Measurements from ENCODE around the gene PDZD8. TPM values are rescaled to one million over a fixed set of nuclear protein-coding genes. Genes with fewer than 3 reads are reported as not detected.

PDZD8 gene
- polyA plus RNA-seq, 1 experiment, result 13.6 TPM

DNA sequence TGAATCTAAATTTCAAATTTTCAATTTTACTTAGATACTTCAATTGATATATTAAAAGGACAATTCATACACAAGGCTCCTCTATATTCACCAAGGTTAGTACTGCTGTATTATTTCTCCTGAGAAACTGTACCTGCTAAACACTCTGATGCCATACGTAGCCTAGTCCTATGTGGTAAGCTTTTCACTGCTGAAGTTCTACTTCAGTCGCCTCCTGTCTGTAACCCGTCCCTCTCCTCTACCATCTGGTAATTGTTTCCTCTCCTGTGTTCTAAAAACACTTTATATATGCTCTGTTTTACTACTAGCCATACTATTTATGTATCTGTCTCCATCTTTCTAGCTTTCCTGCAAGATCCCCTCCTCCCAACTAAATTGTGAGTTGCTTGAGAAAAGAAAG, 20.2 kb downstream of the PDZD8 start:
- Histone ChIP-seq H3K4me3 (ENCODE audit: low read depth, low read length) (no peak overlapping the region), H3K36me3 (ENCODE audit: control insufficient read depth, insufficient read depth, low read length) (no peaks in the 10 kb centered on the region), H3K27me3 (ENCODE audit: control insufficient read depth, insufficient read depth, low read length) (no peaks in the 10 kb centered on the region)
- ChIA-PET CTCF (interaction anchor here (1.2 kb wide), 1 partner anchor 8 kb away, joined by 3 read pairs; no protein-coding TSS in a partner anchor), POLR2A (no interaction called here)
- DNase-seq (ENCODE audit: low read depth), result no peak
- TF ChIP-seq, protein P1, sequence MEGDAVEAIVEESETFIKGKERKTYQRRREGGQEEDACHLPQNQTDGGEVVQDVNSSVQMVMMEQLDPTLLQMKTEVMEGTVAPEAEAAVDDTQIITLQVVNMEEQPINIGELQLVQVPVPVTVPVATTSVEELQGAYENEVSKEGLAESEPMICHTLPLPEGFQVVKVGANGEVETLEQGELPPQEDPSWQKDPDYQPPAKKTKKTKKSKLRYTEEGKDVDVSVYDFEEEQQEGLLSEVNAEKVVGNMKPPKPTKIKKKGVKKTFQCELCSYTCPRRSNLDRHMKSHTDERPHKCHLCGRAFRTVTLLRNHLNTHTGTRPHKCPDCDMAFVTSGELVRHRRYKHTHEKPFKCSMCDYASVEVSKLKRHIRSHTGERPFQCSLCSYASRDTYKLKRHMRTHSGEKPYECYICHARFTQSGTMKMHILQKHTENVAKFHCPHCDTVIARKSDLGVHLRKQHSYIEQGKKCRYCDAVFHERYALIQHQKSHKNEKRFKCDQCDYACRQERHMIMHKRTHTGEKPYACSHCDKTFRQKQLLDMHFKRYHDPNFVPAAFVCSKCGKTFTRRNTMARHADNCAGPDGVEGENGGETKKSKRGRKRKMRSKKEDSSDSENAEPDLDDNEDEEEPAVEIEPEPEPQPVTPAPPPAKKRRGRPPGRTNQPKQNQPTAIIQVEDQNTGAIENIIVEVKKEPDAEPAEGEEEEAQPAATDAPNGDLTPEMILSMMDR (IDR thresholded peaks at IDR 0.05; ENCODE audit: insufficient read depth, low read depth, low read length), result no peak

DNA sequence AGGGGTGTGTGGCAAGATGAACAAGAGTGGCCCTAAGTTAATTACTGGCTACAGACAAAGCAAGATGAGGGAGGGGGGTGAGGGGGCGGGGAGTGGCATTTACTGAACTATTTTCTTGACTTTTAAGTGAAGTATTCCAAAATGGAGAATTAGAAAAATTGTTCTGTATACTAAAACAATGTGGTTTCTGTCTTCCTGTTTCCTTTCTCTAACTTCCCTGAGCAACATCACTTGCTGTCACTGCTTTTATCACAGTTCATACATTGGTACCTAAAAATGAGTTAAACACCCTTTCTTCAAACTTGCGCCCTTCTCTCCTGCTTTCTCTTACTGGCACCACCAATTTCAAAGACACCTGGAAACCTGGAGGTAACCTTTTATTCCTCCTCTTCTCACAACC, 21.6 kb downstream of the PDZD8 start:
- CTCF ChIA-PET, result no interaction called here
- H3K4me3 ChIP-seq (ENCODE audit: low read depth, low read length), result no peak overlapping the region
- DNase-seq (ENCODE audit: low read depth), result no peak
- no peaks in the 10 kb centered on the region for H3K36me3 ChIP-seq (ENCODE audit: control insufficient read depth, insufficient read depth, low read length)
- TF ChIP-seq, protein P1 (IDR thresholded peaks at IDR 0.05; ENCODE audit: insufficient read depth, low read depth, low read length), result no peak
- H3K27me3 ChIP-seq (ENCODE audit: control insufficient read depth, insufficient read depth, low read length), result no peaks in the 10 kb centered on the region
- POLR2A ChIA-PET, result no interaction called here

DNA sequence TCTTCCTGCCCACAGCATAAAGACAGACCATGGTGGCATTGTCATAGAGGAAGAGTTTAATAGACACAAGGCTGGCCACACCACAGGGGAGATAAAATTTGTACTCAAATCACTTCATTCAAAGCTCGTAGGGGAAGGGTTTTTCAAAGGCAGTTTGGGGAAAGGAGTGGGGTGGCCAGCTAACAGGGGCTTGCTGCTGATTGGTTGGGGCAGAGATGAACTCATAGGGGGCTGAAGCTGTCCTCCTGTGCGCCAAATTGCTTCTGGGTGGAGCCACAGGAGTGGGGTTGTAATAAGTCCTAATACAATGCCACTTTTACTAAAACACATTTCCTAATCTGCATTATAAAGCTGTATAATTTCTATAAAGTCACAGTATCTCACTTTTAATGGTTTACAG, 22.5 kb downstream of the PDZD8 start:
- TF ChIP-seq, protein P1 (IDR thresholded peaks at IDR 0.05; ENCODE audit: insufficient read depth, low read depth, low read length), result no peak
- no peak for DNase-seq (ENCODE audit: low read depth)
- Histone ChIP-seq H3K27me3 (ENCODE audit: control insufficient read depth, insufficient read depth, low read length) (no peaks in the 10 kb centered on the region), H3K36me3 (ENCODE audit: control insufficient read depth, insufficient read depth, low read length) (no peaks in the 10 kb centered on the region), H3K4me3 (ENCODE audit: low read depth, low read length) (no peak overlapping the region)
- ChIA-PET CTCF (no interaction called here), POLR2A (no interaction called here)

DNA sequence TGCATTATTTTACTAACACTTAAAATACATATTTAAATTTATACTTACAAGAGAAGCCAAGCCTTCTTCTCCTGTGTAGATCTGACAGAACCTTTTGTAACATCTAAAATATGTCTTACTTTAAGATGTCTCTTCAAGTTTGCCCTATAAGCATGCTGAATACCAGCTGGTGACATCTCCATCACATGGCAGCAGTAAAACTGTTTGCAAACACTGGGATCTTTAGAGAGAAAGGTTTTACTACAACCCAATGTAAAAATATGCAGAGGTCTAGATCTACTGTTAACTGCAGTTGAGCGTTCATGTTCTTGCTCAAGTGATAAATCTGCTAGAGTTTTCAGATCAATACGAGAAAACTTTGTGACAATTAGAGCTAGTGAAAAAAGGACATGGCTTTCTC, 23.2 kb downstream of the PDZD8 start:
- TF ChIP-seq, protein P1 (IDR thresholded peaks at IDR 0.05; ENCODE audit: insufficient read depth, low read depth, low read length), result no peak
- CTCF ChIA-PET, result interaction anchor here (1.0 kb wide), 1 partner anchor 135 kb away, joined by 5 read pairs; no protein-coding TSS in a partner anchor
- no peaks in the 10 kb centered on the region for H3K27me3 ChIP-seq (ENCODE audit: control insufficient read depth, insufficient read depth, low read length)

DNA sequence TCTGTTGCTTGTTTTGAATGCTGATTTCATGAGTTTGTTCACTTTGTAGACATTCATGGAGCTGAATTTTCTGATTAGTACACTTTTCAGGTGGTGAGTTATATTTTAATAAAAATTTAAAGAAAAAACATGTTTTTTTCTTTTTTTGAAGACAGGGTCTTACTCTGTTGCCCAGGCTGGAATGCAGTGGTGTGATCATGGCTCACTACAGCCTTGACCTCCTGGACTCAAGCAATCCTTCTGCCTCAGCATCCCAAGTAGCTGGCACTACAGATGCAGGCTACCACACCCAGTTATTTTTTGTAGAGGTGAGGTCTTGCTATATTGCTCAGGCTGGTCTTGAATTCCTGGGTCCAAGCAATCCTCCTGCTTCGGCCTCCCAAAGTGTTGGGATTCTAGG, 23.7 kb downstream of the PDZD8 start:
- H3K4me3 ChIP-seq (ENCODE audit: low read depth, low read length), result no peak overlapping the region
- TF ChIP-seq, protein P1 (IDR thresholded peaks at IDR 0.05; ENCODE audit: insufficient read depth, low read depth, low read length), result no peak
- DNase-seq (ENCODE audit: low read depth), result no peak
- H3K36me3 ChIP-seq (ENCODE audit: control insufficient read depth, insufficient read depth, low read length), result no peaks in the 10 kb centered on the region
- ChIA-PET POLR2A (no interaction called here), CTCF (interaction anchor here (1.0 kb wide), 1 partner anchor 135 kb away, joined by 5 read pairs; no protein-coding TSS in a partner anchor)
- no peaks in the 10 kb centered on the region for H3K27me3 ChIP-seq (ENCODE audit: control insufficient read depth, insufficient read depth, low read length)

More for the DNA sequence above, 23.2 kb downstream of the PDZD8 start:
- no peak overlapping the region for H3K4me3 ChIP-seq (ENCODE audit: low read depth, low read length)
- POLR2A ChIA-PET, result interaction anchor here (0.6 kb wide), 1 partner anchor 615 kb away, joined by 3 read pairs; no protein-coding TSS in a partner anchor
- no peaks in the 10 kb centered on the region for H3K36me3 ChIP-seq (ENCODE audit: control insufficient read depth, insufficient read depth, low read length)
- no peak for DNase-seq (ENCODE audit: low read depth)
